Measurements from ENCODE around the gene ASAP2. TPM values are rescaled to one million over a fixed set of nuclear protein-coding genes. Genes with fewer than 3 reads are reported as not detected.

The ASAP2 gene
- total RNA-seq, 1 donor from 2014 or later, result 60.7 TPM

DNA sequence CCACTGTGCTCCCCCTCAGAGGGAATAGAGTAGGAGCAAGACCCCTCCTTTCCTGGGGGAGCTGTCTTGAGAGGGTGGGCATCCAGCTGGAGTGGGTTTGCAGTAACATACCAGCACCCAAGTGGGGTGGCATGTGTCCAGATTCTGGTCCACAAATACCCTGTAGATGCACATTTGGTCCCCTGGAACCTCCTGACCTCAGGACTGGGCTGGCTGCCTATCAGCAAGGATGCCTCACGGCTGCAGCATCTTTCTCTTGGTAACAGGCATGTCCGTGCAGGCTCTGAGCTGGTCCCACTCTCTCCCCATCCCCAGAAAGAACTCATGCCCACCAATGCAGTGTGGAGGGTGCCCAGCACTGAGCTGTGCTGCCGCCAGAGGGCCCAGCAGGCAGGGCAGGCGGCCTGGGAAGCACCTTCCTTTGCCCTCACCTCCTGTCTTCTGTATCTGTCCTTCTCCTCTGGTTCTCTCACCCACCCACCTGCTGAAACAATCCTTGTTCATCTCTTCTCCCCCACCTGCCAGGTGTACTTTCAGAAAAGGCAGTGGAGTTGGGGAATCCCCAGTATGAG is 169.3 kb downstream of the ASAP2 start:
- peaks cover 28% of the 10 kb centered on the region for H3K36me3 Mint-ChIP-seq (ENCODE audit: low read depth)
- H3K27me3 Mint-ChIP-seq (ENCODE audit: low read depth), result no peaks in the 10 kb centered on the region
- DNase-seq (ENCODE audit: low spot score), result no peak
- TF ChIP-seq, protein P1, sequence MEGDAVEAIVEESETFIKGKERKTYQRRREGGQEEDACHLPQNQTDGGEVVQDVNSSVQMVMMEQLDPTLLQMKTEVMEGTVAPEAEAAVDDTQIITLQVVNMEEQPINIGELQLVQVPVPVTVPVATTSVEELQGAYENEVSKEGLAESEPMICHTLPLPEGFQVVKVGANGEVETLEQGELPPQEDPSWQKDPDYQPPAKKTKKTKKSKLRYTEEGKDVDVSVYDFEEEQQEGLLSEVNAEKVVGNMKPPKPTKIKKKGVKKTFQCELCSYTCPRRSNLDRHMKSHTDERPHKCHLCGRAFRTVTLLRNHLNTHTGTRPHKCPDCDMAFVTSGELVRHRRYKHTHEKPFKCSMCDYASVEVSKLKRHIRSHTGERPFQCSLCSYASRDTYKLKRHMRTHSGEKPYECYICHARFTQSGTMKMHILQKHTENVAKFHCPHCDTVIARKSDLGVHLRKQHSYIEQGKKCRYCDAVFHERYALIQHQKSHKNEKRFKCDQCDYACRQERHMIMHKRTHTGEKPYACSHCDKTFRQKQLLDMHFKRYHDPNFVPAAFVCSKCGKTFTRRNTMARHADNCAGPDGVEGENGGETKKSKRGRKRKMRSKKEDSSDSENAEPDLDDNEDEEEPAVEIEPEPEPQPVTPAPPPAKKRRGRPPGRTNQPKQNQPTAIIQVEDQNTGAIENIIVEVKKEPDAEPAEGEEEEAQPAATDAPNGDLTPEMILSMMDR (IDR thresholded peaks at IDR 0.05), result no peak
- no peak overlapping the region for H3K4me3 Mint-ChIP-seq (ENCODE audit: unreplicated experiment)
- peak overlapping the region; percentile 29 for H3K27ac Mint-ChIP-seq (ENCODE audit: unreplicated experiment)
- H3K9me3 Mint-ChIP-seq (ENCODE audit: low read depth), result no peaks in the 10 kb centered on the region
- H3K4me1 Mint-ChIP-seq (ENCODE audit: low read depth), result peaks cover 37% of the 10 kb centered on the region

DNA sequence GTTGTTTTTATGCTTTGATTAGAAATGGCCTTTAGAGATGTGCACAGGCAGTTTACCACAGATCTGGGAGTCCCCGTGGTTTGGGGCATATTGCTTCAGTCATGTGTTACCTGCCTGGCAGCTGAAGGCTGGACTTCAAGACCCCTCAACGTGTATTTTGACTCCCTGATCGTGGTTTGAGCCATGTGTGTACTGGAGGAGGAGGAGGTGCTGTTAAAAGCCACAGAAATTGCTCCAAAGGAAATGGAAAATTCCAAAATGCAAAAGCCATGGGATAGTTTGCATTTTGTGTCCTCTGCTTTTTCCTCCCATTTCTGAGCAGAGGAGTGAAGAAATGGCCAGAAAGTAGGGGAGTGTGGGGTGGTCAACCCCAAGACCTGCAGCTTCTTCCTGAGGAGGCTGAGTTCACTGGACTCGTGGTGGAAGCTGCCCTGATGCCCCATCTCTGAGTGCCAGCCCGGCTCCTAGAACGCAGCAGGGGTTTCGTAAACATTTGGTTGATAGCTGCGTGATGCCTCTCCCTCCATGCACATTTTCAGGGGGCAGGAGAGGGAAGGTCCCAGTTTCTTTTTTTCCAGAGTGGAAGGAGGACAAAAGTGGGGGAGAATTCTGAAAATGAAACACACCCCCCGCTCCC is 171.0 kb downstream of the ASAP2 start:
- Mint-ChIP-seq H3K4me1 (ENCODE audit: low read depth) (peaks cover 40% of the 10 kb centered on the region), H3K4me3 (ENCODE audit: unreplicated experiment) (no peak overlapping the region), H3K27me3 (ENCODE audit: low read depth) (no peaks in the 10 kb centered on the region), H3K27ac (ENCODE audit: unreplicated experiment) (peak overlapping the region; percentile 87), H3K9me3 (ENCODE audit: low read depth) (no peaks in the 10 kb centered on the region), H3K36me3 (ENCODE audit: low read depth) (peaks cover 27% of the 10 kb centered on the region)
- TF ChIP-seq, protein P1 (IDR thresholded peaks at IDR 0.05), result no peak
- DNase-seq (ENCODE audit: low spot score), result no peak

DNA sequence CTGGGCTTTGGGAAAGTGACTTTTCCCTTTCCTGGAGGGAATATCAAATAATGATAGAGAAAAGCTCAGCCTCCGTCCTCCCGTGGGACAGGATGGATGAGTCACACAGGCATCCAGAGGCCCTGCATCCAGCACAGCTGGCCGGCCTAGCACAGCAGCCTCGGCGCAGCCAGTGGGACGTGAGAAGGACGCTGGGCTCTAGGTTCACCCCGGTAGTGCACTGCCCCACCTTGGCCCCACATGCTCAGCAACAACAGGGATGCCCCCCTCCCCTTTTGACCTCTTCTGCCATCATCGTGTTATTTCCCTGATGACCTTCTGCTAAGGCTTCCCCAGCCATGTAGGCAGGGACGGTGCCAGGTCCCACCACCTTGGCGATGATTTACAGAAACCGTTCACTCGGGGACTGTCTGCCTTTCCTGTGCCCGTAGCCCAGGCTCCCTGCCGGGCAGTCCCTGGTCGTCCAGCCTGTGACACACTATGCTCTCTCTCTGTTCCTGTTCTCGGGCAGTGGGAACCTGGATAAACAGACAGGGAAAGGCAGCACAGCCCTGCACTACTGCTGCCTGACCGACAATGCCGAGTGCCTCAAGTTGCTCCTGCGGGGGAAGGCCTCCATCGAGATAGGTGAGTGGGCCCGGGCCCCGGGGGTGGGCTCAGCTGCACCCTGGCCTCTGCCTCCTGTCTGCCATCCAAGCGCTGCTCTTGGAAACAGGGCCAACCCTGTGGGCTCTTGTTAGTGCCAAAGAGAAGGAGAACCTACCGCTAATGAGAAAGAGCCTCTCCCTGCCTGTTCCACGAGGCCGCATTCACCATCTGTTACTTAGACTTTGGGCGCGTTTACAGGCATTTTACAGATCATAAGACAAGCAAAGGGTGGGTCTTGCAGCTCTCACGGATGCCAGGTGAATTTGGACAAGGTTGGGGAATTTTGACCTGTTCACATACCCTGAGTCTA is 172.1 kb downstream of the ASAP2 start:
- peaks cover 35% of the 10 kb centered on the region for H3K36me3 Mint-ChIP-seq (ENCODE audit: low read depth)
- H3K4me3 Mint-ChIP-seq (ENCODE audit: unreplicated experiment), result peak overlapping the region; percentile 22
- TF ChIP-seq, protein P1 (IDR thresholded peaks at IDR 0.05), result no peak
- H3K9me3 Mint-ChIP-seq (ENCODE audit: low read depth), result no peaks in the 10 kb centered on the region
- H3K27me3 Mint-ChIP-seq (ENCODE audit: low read depth), result no peaks in the 10 kb centered on the region
- H3K27ac Mint-ChIP-seq (ENCODE audit: unreplicated experiment), result peak overlapping the region; percentile 93
- peaks cover 40% of the 10 kb centered on the region for H3K4me1 Mint-ChIP-seq (ENCODE audit: low read depth)
- no peak for DNase-seq (ENCODE audit: low spot score)

DNA sequence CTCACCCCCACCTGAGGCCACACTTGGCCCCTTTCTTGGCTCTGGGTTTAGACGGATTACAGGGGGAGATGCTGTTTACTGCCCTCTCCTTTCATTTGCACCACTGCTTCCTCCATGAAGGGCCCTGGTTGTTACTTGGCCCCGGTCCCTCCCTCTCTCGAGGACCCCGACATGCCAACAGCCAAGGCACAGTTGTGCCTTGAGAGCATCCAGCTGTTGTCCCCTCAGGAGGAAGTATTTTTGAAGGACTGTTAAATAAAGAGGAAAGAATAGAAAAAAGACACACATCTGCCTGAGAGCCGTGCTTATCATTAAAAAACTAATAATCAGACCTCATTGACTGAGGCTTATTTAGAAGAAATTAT is 172.8 kb downstream of the ASAP2 start:
- H3K27ac Mint-ChIP-seq (ENCODE audit: unreplicated experiment), result peak overlapping the region; percentile 93
- H3K4me1 Mint-ChIP-seq (ENCODE audit: low read depth), result peaks cover 40% of the 10 kb centered on the region
- peaks cover 33% of the 10 kb centered on the region for H3K36me3 Mint-ChIP-seq (ENCODE audit: low read depth)
- no peaks in the 10 kb centered on the region for H3K9me3 Mint-ChIP-seq (ENCODE audit: low read depth)
- H3K27me3 Mint-ChIP-seq (ENCODE audit: low read depth), result no peaks in the 10 kb centered on the region
- DNase-seq (ENCODE audit: low spot score), result no peak
- TF ChIP-seq, protein P1 (IDR thresholded peaks at IDR 0.05), result no peak
- no peak overlapping the region for H3K4me3 Mint-ChIP-seq (ENCODE audit: unreplicated experiment)

Measured in chondrocyte (in vitro differentiated cells).